Measurements from ENCODE around the gene PM20D1. TPM values are rescaled to one million over a fixed set of nuclear protein-coding genes. Genes with fewer than 3 reads are reported as not detected.
"Not testable (repeated sequence)": the region's sequence is repeated elsewhere in the genome, so short reads cannot be mapped to it uniquely, and the experiment has no call there.

PM20D1 gene
- total RNA-seq, 4 donors from 2014 or later, result not detected

DNA sequence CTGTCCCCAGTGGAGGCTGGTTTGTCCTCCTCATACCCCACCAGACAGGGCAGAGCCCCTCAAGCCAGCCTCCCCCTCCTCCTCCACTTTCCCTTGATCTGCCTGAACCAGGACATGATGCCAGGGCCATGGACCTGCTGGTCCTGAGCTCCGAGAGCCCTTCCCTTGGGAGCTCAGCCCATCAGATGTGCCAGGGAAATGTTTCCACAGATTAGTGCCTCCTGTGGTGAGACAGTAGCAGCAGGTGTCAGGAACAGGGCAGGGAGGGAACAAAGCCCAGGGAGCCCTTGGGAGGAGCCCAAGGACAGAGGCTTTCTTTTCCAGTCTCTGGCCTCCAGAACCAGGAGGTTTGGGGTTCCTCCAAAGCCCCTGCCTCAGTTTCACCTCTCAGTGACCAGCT is 22.3 kb downstream of the PM20D1 start:
- Histone ChIP-seq H3K27me3 (no peaks in the 10 kb centered on the region), H3K4me3 (no peak overlapping the region), H3K4me1 (no peaks in the 10 kb centered on the region), H3K9me3 (no peaks in the 10 kb centered on the region), H3K36me3 (no peaks in the 10 kb centered on the region), H3K27ac (no peak overlapping the region)
- intact Hi-C loops (cut with DNase I; ENCODE audit: low total_unique reads) (no loop called here), in situ Hi-C loops (cut with MboI; ENCODE audit: low pct_ligation_motif_present in 1 of 4, low pct_unique_long_range_greater_than_20kb in 1 of 4, low sequenced_read_pairs in 3 of 4) (no loop called here)
- TF ChIP-seq EP300 (IDR thresholded peaks at IDR 0.05; ENCODE audit: low read depth) (no peak), POLR2AphosphoS5 (IDR thresholded peaks at IDR 0.05) (no peak), POLR2A (IDR thresholded peaks at IDR 0.05) (no peak)
- TF ChIP-seq, protein P1, sequence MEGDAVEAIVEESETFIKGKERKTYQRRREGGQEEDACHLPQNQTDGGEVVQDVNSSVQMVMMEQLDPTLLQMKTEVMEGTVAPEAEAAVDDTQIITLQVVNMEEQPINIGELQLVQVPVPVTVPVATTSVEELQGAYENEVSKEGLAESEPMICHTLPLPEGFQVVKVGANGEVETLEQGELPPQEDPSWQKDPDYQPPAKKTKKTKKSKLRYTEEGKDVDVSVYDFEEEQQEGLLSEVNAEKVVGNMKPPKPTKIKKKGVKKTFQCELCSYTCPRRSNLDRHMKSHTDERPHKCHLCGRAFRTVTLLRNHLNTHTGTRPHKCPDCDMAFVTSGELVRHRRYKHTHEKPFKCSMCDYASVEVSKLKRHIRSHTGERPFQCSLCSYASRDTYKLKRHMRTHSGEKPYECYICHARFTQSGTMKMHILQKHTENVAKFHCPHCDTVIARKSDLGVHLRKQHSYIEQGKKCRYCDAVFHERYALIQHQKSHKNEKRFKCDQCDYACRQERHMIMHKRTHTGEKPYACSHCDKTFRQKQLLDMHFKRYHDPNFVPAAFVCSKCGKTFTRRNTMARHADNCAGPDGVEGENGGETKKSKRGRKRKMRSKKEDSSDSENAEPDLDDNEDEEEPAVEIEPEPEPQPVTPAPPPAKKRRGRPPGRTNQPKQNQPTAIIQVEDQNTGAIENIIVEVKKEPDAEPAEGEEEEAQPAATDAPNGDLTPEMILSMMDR (IDR thresholded peaks at IDR 0.05), result no peak
- 43% methylated on average over 1 of the region's 1 CpG; no CpG with 5 or more reads in 1 of the 2 donors for WGBS, 2 donors (ENCODE audit: low coverage in 1 of 2)
- DNase-seq, result no peak

DNA sequence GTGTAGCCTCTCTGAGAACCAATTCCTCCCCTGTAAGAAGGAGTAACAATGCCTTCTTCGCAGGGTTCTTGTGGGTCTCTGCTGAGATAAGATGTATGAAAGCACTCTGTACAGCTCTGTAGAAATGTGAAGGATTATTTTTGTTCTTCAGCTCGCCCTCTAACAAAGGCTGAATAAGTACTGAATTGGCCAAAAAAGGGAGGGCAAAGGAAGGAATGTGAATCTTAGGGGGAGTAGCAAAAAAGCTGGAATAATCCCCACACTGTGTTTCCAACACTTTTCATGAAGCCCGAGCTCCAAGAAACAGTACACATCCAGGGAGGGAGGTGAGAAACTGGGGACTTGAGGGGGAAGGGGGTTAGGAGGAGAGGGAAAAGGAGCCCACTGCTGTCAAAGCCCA is 22.9 kb downstream of the PM20D1 start:
- no peak overlapping the region for H3K27ac ChIP-seq
- no peaks in the 10 kb centered on the region for H3K4me1 ChIP-seq
- intact Hi-C loops (cut with DNase I; ENCODE audit: low total_unique reads) (no loop called here), in situ Hi-C loops (cut with MboI; ENCODE audit: low pct_ligation_motif_present in 1 of 4, low pct_unique_long_range_greater_than_20kb in 1 of 4, low sequenced_read_pairs in 3 of 4) (no loop called here)
- H3K36me3 ChIP-seq, result no peaks in the 10 kb centered on the region
- no peak for DNase-seq
- WGBS, 2 donors (ENCODE audit: low coverage in 1 of 2), result 74 to 77% methylated on average over 2 to 3 of the region's 3 CpGs
- TF ChIP-seq POLR2A (IDR thresholded peaks at IDR 0.05) (no peak), POLR2AphosphoS5 (IDR thresholded peaks at IDR 0.05) (no peak), EP300 (IDR thresholded peaks at IDR 0.05; ENCODE audit: low read depth) (no peak)
- TF ChIP-seq, protein P1 (IDR thresholded peaks at IDR 0.05), result no peak
- H3K9me3 ChIP-seq, result no peaks in the 10 kb centered on the region
- no peaks in the 10 kb centered on the region for H3K27me3 ChIP-seq
- no peak overlapping the region for H3K4me3 ChIP-seq

DNA sequence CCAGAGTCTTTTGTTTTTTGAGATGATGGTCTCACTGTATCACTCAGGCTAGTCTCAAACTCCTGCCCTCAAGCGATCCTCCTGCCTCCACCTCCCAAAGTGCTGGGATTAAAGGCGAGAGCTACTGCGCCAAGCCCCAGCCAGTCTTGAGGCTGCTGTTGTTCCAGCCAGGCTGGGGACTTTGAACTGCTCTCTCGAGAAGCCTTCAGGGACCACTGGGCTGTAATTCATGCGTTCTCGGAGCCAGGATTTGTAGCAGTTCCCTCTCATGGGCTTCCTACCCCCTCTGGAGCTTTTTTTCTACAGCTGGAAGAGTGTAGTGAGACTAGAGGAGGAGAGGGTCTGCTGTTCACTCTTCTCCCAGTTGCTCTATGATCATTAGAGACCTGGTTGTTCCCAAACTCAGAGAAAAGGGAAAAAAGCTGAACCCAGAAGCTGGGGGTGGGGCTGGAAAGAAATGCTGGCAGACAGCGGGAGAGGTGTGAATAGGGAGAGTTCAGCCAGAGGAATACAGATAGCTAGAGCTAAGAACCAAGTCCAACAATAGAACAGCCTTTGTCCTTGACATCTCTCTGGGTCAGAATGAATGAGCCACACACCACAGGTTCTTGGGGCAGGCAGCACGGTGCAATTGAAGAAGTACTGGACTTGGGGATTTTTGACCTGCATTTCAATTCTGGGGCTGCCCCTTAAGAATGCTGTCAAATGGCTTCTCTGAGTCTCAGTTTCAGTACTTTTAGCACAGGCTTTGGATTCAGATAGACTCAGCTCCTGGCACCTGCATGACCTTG is 23.7 kb downstream of the PM20D1 start:
- Histone ChIP-seq H3K4me1 (no peaks in the 10 kb centered on the region), H3K4me3 (no peak overlapping the region), H3K27ac (no peak overlapping the region), H3K36me3 (no peaks in the 10 kb centered on the region), H3K27me3 (no peaks in the 10 kb centered on the region), H3K9me3 (no peaks in the 10 kb centered on the region)
- in situ Hi-C loops (cut with MboI; ENCODE audit: low pct_ligation_motif_present in 1 of 4, low pct_unique_long_range_greater_than_20kb in 1 of 4, low sequenced_read_pairs in 3 of 4) (no loop called here), intact Hi-C loops (cut with DNase I; ENCODE audit: low total_unique reads) (no loop called here)
- DNase-seq, result no peak
- WGBS, 2 donors (ENCODE audit: low coverage in 1 of 2), result 73% methylated on average over 8 of the region's 8 CpGs; no CpG with 5 or more reads in 1 of the 2 donors
- no peak for TF ChIP-seq EP300 (IDR thresholded peaks at IDR 0.05; ENCODE audit: low read depth)
- TF ChIP-seq POLR2A (IDR thresholded peaks at IDR 0.05), result no peak
- no peak for TF ChIP-seq POLR2AphosphoS5 (IDR thresholded peaks at IDR 0.05)
- TF ChIP-seq, protein P1 (IDR thresholded peaks at IDR 0.05), result no peak

GRCh38 chr1:205824180-205824579 is 25.8 kb downstream of the PM20D1 start:
- TF ChIP-seq, protein P1 (IDR thresholded peaks at IDR 0.05), result no peak
- no peak for TF ChIP-seq POLR2A (IDR thresholded peaks at IDR 0.05)
- TF ChIP-seq POLR2AphosphoS5 (IDR thresholded peaks at IDR 0.05), result no peak
- TF ChIP-seq EP300 (IDR thresholded peaks at IDR 0.05; ENCODE audit: low read depth), result no peak
- in situ Hi-C loops (cut with MboI; ENCODE audit: low pct_ligation_motif_present in 1 of 4, low pct_unique_long_range_greater_than_20kb in 1 of 4, low sequenced_read_pairs in 3 of 4) (no loop called here), intact Hi-C loops (cut with DNase I; ENCODE audit: low total_unique reads) (no loop called here)
- Histone ChIP-seq H3K4me3 (no peak overlapping the region), H3K4me1 (no peaks in the 10 kb centered on the region), H3K27ac (no peak overlapping the region), H3K9me3 (no peaks in the 10 kb centered on the region), H3K27me3 (no peaks in the 10 kb centered on the region), H3K36me3 (no peaks in the 10 kb centered on the region)
- WGBS, 2 donors (ENCODE audit: low coverage in 1 of 2), result 88% methylated on average over 5 of the region's 5 CpGs; no CpG with 5 or more reads in 1 of the 2 donors
- no peak for DNase-seq

DNA sequence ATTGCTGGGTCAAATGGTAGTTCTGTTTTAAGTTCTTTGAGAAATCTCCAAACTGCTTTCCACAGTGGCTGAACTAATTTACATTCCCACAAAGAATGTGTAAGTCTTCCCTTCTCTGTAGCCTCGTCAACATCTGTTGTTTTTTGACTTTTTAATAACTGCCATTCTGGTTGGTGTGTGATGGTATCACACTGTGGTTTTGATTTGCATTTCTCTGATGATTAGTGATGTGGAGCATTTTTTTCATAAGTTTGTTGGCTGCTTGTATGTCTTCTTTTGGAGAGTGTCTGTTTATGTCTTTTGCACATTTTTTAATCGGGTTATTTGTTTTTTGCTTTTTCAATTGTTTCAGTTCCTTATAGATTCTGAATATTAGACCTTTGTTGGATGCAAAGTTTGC is 26.7 kb downstream of the PM20D1 start:
- in situ Hi-C loops (cut with MboI; ENCODE audit: low pct_ligation_motif_present in 1 of 4, low pct_unique_long_range_greater_than_20kb in 1 of 4, low sequenced_read_pairs in 3 of 4); H3K27ac ChIP-seq; DNase-seq; H3K4me1 ChIP-seq; H3K36me3 ChIP-seq; H3K27me3 ChIP-seq; H3K9me3 ChIP-seq; H3K4me3 ChIP-seq; intact Hi-C loops (cut with DNase I; ENCODE audit: low total_unique reads): not testable (repeated sequence)
- WGBS, 2 donors (ENCODE audit: low coverage in 1 of 2), result 70 to 86% methylated on average over 2 of the region's 2 CpGs
